Measurements from ENCODE around the gene PARD3.

DNA sequence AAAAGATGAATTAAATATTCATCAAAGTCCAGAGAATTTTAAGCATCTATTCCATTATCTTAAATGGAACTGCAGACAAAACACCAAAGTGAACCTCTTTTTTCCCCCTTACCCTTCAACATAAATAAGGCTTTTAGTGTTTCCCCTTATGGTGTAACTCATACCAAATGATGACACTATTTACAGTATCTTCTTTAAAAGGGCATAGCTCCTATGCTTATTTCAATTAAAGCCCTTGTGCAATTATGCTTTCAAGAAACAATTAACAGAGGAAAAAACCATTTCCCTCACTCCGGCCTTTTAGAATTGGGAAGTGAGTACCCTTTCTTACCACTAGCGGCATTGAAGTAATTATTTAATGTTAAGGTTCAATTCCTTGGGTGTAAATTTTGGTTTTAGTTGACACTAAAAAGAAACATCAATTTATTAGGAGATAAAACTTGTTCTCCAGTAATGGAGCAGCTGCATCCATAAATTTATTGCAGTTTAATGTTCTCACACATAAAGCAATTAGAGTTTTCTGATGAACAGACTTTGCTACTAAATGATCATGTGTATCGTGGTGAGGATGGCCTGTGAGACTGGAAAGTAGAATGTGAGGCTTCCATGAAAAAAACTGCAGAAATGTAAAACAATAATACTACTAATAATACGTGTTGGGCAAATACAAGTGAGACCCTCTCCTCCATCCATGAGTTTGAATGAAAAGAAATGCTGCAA lies 661.3 kb downstream of the PARD3 start:
- TF ChIP-seq, protein P1, sequence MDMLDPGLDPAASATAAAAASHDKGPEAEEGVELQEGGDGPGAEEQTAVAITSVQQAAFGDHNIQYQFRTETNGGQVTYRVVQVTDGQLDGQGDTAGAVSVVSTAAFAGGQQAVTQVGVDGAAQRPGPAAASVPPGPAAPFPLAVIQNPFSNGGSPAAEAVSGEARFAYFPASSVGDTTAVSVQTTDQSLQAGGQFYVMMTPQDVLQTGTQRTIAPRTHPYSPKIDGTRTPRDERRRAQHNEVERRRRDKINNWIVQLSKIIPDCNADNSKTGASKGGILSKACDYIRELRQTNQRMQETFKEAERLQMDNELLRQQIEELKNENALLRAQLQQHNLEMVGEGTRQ (IDR thresholded peaks at IDR 0.05; ENCODE audit: borderline replicate concordance, low read depth, low read length): no peak
- TF ChIP-seq CBX5 (IDR thresholded peaks at IDR 0.05; ENCODE audit: low read depth) (no peak), RCOR1 (conservative IDR thresholded peaks at IDR 0.05; ENCODE audit: low read depth, low read length) (no peak), EP300 (IDR thresholded peaks at IDR 0.05; ENCODE audit: borderline replicate concordance in 1 of 2, control insufficient read depth in 1 of 2, low read depth in 2 of 2, low read length in 2 of 2) (no peak), POLR2AphosphoS5 (IDR thresholded peaks at IDR 0.05; ENCODE audit: low read length) (no peak), CTCF (IDR thresholded peaks at IDR 0.05 in 2 of 3, conservative IDR thresholded peaks at IDR 0.05 in 1 of 3; ENCODE audit: control insufficient read depth in 2 of 3, extremely low read depth in 1 of 3, insufficient read depth in 1 of 3, low read depth in 3 of 3, low read length in 3 of 3) (no peak), ZNF24 (IDR thresholded peaks at IDR 0.05) (no peak), TCF7 (IDR thresholded peaks at IDR 0.05; ENCODE audit: borderline replicate concordance) (no peak)

All from GM12878 (cell line).